ENCODE data around the gene FGD3. TPM values are rescaled to one million over a fixed set of nuclear protein-coding genes. Genes with fewer than 3 reads are reported as not detected.

FGD3 gene
- total RNA-seq, 1 experiment from 2014 or later: 1.8 TPM

DNA sequence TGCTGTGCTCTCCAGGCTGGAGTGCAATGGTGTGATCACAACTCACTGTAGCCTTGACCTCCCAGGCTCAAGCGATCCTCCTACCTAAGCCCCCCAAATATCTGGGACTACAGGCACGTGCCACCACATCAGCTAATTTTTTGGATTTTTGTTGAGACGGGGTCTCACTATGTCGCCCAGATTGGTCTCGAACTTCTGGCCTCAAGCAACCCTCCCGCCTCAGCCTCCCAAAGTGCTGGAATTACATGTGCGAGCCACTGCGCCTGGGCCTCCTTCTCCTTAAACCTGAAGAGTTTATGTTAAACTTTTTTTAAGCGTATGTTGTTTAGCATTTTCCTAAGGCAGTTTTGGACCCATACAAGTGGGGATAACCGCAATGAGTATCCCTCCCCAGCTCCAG is 80.4 kb downstream of the FGD3 start:
- no peaks in the 10 kb centered on the region; the same call in 1 of the 2 replicates for H3K4me1 ChIP-seq (ENCODE audit: insufficient read depth, low read length)
- H2AK5ac ChIP-seq (ENCODE audit: insufficient read length, low read length): no peak overlapping the region
- no peak overlapping the region for H2BK15ac ChIP-seq (ENCODE audit: low read depth, low read length)
- H3K18ac ChIP-seq (ENCODE audit: insufficient read length, low read depth, low read length): no peak overlapping the region
- WGBS (ENCODE audit: extremely low coverage, insufficient read length, low lambda C conversion rate): no CpG with 5 or more reads among the region's 10 CpGs
- H3T11ph ChIP-seq (ENCODE audit: low read length): no peak overlapping the region
- H3K79me1 ChIP-seq (ENCODE audit: insufficient read depth, low read depth, low read length, poor library complexity, severe bottlenecking): no peaks in the 10 kb centered on the region
- no peak overlapping the region for H3K27ac ChIP-seq (ENCODE audit: insufficient read length, low read depth, low read length)
- no peak overlapping the region for H2BK5ac ChIP-seq (ENCODE audit: insufficient read length, low read length)
- no peak overlapping the region for H3K4me3 Mint-ChIP-seq
- no peaks in the 10 kb centered on the region; the same call in 1 of the 2 replicates for H3K27me3 Mint-ChIP-seq (ENCODE audit: low read depth)
- no peak overlapping the region for H4K91ac ChIP-seq (ENCODE audit: insufficient read length, low read depth, low read length)
- H3K27me3 ChIP-seq (ENCODE audit: insufficient read depth, low read length): no peaks in the 10 kb centered on the region
- no peak overlapping the region for H2BK12ac ChIP-seq (ENCODE audit: insufficient read length, low read depth, low read length)
- H3K23me2 ChIP-seq (ENCODE audit: insufficient read length, low read depth, low read length, poor library complexity, severe bottlenecking): no peaks in the 10 kb centered on the region
- no peak overlapping the region for H4K8ac ChIP-seq (replicated peaks; ENCODE audit: insufficient read length, low read depth, low read length)
- no peak overlapping the region for H2BK120ac ChIP-seq (ENCODE audit: low read depth, low read length, poor library complexity, severe bottlenecking)
- H4K5ac ChIP-seq (ENCODE audit: insufficient read length, low read depth, low read length): no peak overlapping the region
- peaks cover 8 to 9% of the 10 kb centered on the region in 2 experiments for H3K4me1 Mint-ChIP-seq
- no peak overlapping the region for H3K9ac ChIP-seq (ENCODE audit: extremely low read depth, insufficient read length, low read length)
- no peak for DNase-seq
- no peaks in the 10 kb centered on the region for H4K20me1 ChIP-seq (ENCODE audit: control insufficient read depth, insufficient read depth, insufficient read length)
- no peaks in the 10 kb centered on the region for H3K9me3 ChIP-seq (ENCODE audit: control insufficient read depth, low read depth, low read length)
- no peak overlapping the region for H3K14ac ChIP-seq (ENCODE audit: insufficient read depth, low read length)
- H3K27ac Mint-ChIP-seq: no peak overlapping the region
- H3K4me2 ChIP-seq (ENCODE audit: insufficient read depth, insufficient read length, low read length): no peak overlapping the region
- no peak overlapping the region for H3K56ac ChIP-seq (ENCODE audit: insufficient read length, low read depth, low read length)
- no peak overlapping the region for H2AFZ ChIP-seq (ENCODE audit: low read length)
- no peak overlapping the region for H2BK20ac ChIP-seq (ENCODE audit: low read depth, low read length, poor library complexity, severe bottlenecking)
- TF ChIP-seq, protein P1, sequence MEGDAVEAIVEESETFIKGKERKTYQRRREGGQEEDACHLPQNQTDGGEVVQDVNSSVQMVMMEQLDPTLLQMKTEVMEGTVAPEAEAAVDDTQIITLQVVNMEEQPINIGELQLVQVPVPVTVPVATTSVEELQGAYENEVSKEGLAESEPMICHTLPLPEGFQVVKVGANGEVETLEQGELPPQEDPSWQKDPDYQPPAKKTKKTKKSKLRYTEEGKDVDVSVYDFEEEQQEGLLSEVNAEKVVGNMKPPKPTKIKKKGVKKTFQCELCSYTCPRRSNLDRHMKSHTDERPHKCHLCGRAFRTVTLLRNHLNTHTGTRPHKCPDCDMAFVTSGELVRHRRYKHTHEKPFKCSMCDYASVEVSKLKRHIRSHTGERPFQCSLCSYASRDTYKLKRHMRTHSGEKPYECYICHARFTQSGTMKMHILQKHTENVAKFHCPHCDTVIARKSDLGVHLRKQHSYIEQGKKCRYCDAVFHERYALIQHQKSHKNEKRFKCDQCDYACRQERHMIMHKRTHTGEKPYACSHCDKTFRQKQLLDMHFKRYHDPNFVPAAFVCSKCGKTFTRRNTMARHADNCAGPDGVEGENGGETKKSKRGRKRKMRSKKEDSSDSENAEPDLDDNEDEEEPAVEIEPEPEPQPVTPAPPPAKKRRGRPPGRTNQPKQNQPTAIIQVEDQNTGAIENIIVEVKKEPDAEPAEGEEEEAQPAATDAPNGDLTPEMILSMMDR (conservative IDR thresholded peaks at IDR 0.05): no peak
- no peaks in the 10 kb centered on the region for H3K36me3 Mint-ChIP-seq (ENCODE audit: insufficient read depth in 1 of 3, low read depth in 3 of 3)
- no peak overlapping the region for H3K23ac ChIP-seq (ENCODE audit: insufficient read length, low read depth, low read length)
- H3K79me2 ChIP-seq (ENCODE audit: insufficient read depth, low read length): no peaks in the 10 kb centered on the region
- H3K4ac ChIP-seq (ENCODE audit: low read depth, low read length): no peak overlapping the region
- no peaks in the 10 kb centered on the region for H3K9me3 Mint-ChIP-seq
